GM12873 (cell line): ENCODE measurements around the gene PCIF1.

Source experiments
- CTCF ChIP-seq: IDR thresholded peaks from 2 replicates; pipeline ENCODE4 v1.5.1; 2012; ENCODE audit warnings: low read depth, mild to moderate bottlenecking, moderate library complexity, low read length, control low read depth; ENCODE audit not compliant: insufficient read depth; ENCODE audit errors: missing control alignments

PCIF1 gene

GRCh38 chr20:45908084-45908483 is 26.4 kb upstream of the PCIF1 start:
- TF ChIP-seq CTCF: no peak

DNA sequence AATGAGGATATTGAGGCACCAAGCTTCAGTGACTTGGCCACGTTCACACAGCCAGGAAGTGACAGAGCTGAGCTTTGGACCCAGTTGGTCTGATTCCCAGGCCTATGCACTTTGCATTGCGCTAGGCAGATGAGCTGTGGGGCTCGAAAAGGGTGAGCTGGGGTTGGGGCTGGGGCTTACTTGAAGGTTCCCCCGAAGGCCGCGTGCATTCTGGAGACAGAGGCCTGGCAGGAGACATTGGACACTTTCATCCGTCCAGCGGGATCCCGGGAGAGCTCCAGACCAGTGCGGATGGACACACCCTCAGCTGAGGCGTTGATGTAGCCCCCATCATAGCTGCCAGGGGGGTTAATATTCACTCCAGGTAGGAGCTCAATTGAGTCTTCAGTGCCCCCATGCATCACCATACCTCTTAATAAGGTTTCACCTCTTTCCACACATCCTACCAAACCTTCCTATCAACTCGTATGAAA is 25.1 kb upstream of the PCIF1 start:
- no peak for TF ChIP-seq CTCF

- no peak for TF ChIP-seq CTCF
Measured at GRCh38 chr20:45909817-45910669, 24.4 kb upstream of the PCIF1 start.

DNA sequence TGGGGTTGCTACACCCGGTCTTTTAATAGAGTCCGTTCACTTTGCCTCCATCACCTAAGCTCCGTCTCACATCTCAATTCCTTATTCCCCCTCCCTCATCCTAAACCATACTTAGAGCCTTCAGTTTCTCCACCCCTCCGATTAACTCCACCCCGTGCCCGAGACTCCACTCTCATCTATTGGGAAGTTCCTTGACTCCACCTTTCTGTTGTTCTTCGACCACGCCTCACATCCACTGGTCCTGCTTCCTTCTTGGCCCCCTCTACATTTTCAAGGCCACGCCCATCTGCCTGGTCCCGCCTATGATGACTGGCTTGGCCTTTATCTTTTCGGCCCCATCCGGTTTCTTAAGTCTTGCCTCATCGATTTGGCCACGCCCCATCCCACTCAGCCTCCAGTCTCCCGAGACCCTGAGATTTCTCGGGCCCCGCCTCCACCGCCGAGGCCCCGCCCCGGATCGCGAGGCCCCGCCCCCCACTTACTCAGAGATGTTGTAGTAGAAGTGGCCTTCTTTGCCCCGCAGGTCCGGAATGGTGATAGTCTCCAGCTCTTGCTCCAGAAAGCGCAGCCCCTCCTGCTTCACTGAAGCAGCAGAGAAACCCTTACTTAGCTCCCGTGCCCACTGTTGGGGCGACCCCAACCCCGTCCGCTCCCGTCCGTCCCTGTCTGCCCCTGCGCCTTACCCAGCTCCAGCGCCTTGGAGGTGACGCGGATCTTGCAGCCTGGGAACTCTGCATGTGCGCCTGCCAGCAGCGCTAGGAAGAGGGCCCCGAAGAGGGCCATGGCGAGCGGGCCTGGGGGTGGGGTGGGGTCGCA is 23.6 kb upstream of the PCIF1 start:
- no peak for TF ChIP-seq CTCF

DNA sequence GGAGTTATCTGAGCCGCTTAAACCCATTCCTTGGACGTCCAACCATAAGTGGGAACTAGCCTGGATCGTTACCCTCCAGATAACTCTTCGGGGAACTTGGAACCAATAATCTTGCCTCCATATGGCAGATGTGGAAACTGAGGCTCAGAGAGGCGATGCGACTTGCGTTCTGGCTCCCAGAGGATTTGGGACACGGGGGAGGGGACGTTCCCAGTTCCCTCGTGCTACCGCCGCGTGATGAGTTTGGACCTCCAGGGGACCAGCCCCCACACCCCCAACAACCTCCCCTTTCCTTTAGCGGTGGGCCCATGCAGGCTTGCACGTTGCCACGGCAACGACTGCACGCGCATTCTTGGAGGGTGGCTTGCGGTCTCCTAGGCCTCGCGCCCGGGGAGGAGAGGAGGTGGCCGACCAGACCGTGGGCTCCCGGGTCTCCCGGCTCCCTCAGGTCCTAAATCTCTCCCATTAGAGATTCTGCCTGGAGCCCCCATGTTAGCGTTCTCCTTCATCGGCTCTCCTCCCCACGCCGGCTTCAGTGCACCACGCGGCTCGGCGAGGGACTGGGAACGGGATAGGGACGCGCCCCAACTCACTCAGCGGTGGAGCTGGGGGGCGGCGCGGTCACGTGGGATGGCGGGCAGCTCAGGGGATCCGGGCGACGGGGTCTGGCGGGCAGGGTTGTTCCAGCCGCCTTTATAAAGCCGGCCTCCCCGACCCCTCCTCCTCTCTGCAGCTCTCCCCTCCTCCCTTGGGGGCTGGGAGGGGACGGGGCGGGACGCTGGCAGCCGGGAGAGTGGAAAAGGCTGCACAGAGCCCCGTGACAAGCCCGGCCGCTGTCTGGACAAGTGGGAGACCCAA is 22.8 kb upstream of the PCIF1 start, which contains the start of gene PLTP:
PLTP (minus strand) TSS at position 670 of the 858 bp plus-strand sequence. CDS start 703 bp downstream, outside the sequence.
- no peak for TF ChIP-seq CTCF

GRCh38 chr20:45912344-45912682 is 22.2 kb upstream of the PCIF1 start:
- TF ChIP-seq CTCF: no peak
